ENCODE data around the gene CERS2. TPM values are rescaled to one million over a fixed set of nuclear protein-coding genes. Genes with fewer than 3 reads are reported as not detected.
A peak's percentile ranks its signal among the peaks of the same experiment; 100 is the strongest.

CERS2 gene
- total and polyA plus RNA-seq, 2 of the 8 experiments (the other 6 are each of a cell fraction or from before 2014, with no cell fraction given), result 216 to 237 TPM

DNA sequence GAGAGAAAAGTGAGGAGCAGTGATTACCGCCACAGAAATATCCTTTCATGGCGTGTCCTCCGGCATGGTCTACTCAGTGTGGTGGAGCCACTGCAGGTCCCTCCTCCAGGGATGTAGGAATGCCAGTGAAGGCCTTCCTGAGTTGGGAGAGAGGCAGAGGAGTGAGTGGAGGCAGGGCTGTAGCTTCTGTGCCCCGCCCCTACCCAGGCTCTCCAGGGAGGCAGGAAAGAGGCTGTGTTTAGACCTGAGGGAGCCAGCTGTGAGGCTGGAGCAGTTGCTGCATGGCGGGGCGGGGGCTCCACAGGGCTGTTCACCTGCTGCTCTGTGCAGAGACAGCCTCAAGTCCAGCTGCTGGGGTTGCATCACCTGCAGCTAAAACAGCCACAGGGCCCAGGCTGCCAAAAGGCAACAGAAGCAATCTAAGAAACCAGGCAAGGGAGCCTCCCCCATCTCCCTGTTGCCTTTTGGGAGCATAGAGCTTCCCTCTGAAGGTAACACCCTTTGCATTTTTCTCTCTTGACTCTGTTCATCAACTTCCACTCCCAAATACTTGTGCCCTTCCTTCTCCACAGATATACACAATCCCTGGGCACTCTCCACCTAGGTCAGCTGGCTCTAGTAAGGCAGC is 6.7 kb upstream of the CERS2 start:
- H2AFZ ChIP-seq (ENCODE audit: low read length), result peak overlapping the region; percentile 54
- peak overlapping the region; percentile 38; the same call in 1 of the 2 replicates for H2BK20ac ChIP-seq (ENCODE audit: low read length)
- peak overlapping the region; percentile 90 for H2BK5ac ChIP-seq (ENCODE audit: low read depth, low read length)
- peak overlapping the region in 3 of 4 experiments; percentile 10 to 37 (median 21); a peak in 4 of 8 replicates for H3K4me3 ChIP-seq (ENCODE audit: extremely low read depth in 1 of 4, insufficient read depth in 2 of 4, low read depth in 3 of 4, low read length in 4 of 4)
- FAIRE-seq (peak; percentile 66), DNase-seq (ENCODE audit: low read depth in 1 of 2, low spot score in 2 of 2) (peak; percentile 60 to 82)
- H4K8ac ChIP-seq (ENCODE audit: extremely low read depth, insufficient read depth, low read length), result no peak overlapping the region
- no peaks in the 10 kb centered on the region for H3K36me3 ChIP-seq (ENCODE audit: control insufficient read depth in 2 of 4, insufficient read depth in 4 of 4, low read length in 3 of 4)
- H2BK15ac ChIP-seq (ENCODE audit: low read length), result peak overlapping the region; percentile 20; the same call in 1 of the 2 replicates
- H3K79me2 ChIP-seq (ENCODE audit: control insufficient read depth in 1 of 2, insufficient read depth in 2 of 2, low read length in 2 of 2), result no peaks in the 10 kb centered on the region
- H3K4ac ChIP-seq (replicated peaks; ENCODE audit: insufficient read length, low read depth, low read length), result no peak overlapping the region
- H3K18ac ChIP-seq (ENCODE audit: extremely low read depth, low read length), result peak overlapping the region; percentile 89
- peak overlapping the region; percentile 70 for H3K27ac ChIP-seq (ENCODE audit: low read depth, low read length)
- no peak overlapping the region for H3K56ac ChIP-seq (replicated peaks; ENCODE audit: insufficient read length, low read depth, low read length)
- H3K9me3 ChIP-seq (ENCODE audit: insufficient read depth in 2 of 2, low read depth in 1 of 2, low read length in 1 of 2), result no peaks in the 10 kb centered on the region
- peak overlapping the region; percentile 63 for H4K5ac ChIP-seq (ENCODE audit: insufficient read length, low read depth, low read length)
- peaks cover 4 to 38% (median 27%) of the 10 kb centered on the region in 4 experiments for H3K4me1 ChIP-seq (replicated peaks in 1 of 4; ENCODE audit: control insufficient read depth in 3 of 4, insufficient read depth in 4 of 4, low read length in 3 of 4)
- 27% methylated on average over 6 of the region's 6 CpGs; no CpG with 5 or more reads in 1 of the 2 experiments for WGBS, 2 experiments (ENCODE audit: extremely low coverage in 1 of 2, insufficient coverage in 1 of 2, insufficient read length in 1 of 2, insufficient replicate concordance in 2 of 2, low coverage in 1 of 2, low lambda C conversion rate in 2 of 2, missing lambda C conversion rate in 1 of 2)
- no peaks in the 10 kb centered on the region; the same call in none of the 2 replicates for H3K23me2 ChIP-seq (ENCODE audit: low read depth, low read length)
- ChIA-PET CTCF (ENCODE audit: partially characterized antibody) (interaction anchor here (0.8 to 14.5 kb wide), 15 partner anchors 9 to 137 kb away, joined by 3 to 183 read pairs (median 5); partner anchors contain the start of gene MINDY1), POLR2A (ENCODE audit: partially characterized antibody) (interaction anchor here (0.6 to 11.3 kb wide), 24 partner anchors 9 to 724 kb away, joined by 3 to 133 read pairs (median 4); partner anchors contain the start of genes C1orf56, CA14, CERS2 and ENSA)
- H3K9ac ChIP-seq (replicated peaks in 1 of 4; ENCODE audit: extremely low read depth in 1 of 4, low read depth in 3 of 4, low read length in 3 of 4), result peak overlapping the region in 2 of 4 experiments; percentile 4 to 24; a peak in 2 of 7 replicates
- H4K91ac ChIP-seq (replicated peaks; ENCODE audit: insufficient read length, low read length), result peak overlapping the region; percentile 83
- H3K79me1 ChIP-seq (ENCODE audit: low read depth, low read length), result no peaks in the 10 kb centered on the region; the same call in 1 of the 2 replicates
- H2BK120ac ChIP-seq (replicated peaks; ENCODE audit: low read depth, low read length), result no peak overlapping the region
- peak overlapping the region; percentile 54 to 59 for H3K4me2 ChIP-seq (ENCODE audit: insufficient read depth in 1 of 2, low read depth in 2 of 2, low read length in 2 of 2)
- no peak overlapping the region for H3K14ac ChIP-seq (ENCODE audit: insufficient read length)
- no peak overlapping the region for H3K23ac ChIP-seq (ENCODE audit: insufficient read length)
- no peaks in the 10 kb centered on the region for H4K20me1 ChIP-seq (replicated peaks in 1 of 2; ENCODE audit: control insufficient read depth in 1 of 2, insufficient read depth in 2 of 2, low read length in 2 of 2)
- no peaks in the 10 kb centered on the region; a peak in 1 of 7 replicates for H3K27me3 ChIP-seq (replicated peaks in 1 of 4; ENCODE audit: control insufficient read depth in 3 of 4, extremely low read depth in 1 of 4, insufficient read depth in 3 of 4, low read length in 3 of 4)
- H2AK5ac ChIP-seq (ENCODE audit: low read depth, low read length), result no peak overlapping the region; the same call in 1 of the 2 replicates
- peak overlapping the region; percentile 95; the same call in 1 of the 2 replicates for H2BK12ac ChIP-seq (ENCODE audit: low read depth, low read length)
- TF ChIP-seq POU5F1 (IDR thresholded peaks at IDR 0.05; ENCODE audit: low read depth, low read length), result no peak
- TF ChIP-seq SIRT6 (IDR thresholded peaks at IDR 0.05; ENCODE audit: low read length), result no peak
- TF ChIP-seq EGR1 (IDR thresholded peaks at IDR 0.05; ENCODE audit: borderline replicate concordance, low read depth, low read length), result no peak
- 0 out of 4 replicates have a peak, but pooled peaks of 1 of the 2 experiments have one; percentile 24 for TF ChIP-seq SIN3A (conservative IDR thresholded peaks at IDR 0.05 in 1 of 2, IDR thresholded peaks at IDR 0.05 in 1 of 2; ENCODE audit: low read depth in 1 of 2, low read length in 2 of 2)
- TF ChIP-seq POLR2AphosphoS5 (IDR thresholded peaks at IDR 0.05; ENCODE audit: low read depth, low read length), result peak; percentile 77; the same call in 1 of the 2 replicates
- no peak for TF ChIP-seq CBX8 (IDR thresholded peaks at IDR 0.05; ENCODE audit: borderline replicate concordance, low read depth, low read length)
- TF ChIP-seq HDAC6 (IDR thresholded peaks at IDR 0.05; ENCODE audit: low read depth, low read length), result no peak
- TF ChIP-seq, protein P1, sequence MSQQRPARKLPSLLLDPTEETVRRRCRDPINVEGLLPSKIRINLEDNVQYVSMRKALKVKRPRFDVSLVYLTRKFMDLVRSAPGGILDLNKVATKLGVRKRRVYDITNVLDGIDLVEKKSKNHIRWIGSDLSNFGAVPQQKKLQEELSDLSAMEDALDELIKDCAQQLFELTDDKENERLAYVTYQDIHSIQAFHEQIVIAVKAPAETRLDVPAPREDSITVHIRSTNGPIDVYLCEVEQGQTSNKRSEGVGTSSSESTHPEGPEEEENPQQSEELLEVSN (IDR thresholded peaks at IDR 0.05), result no peak
- peak; percentile 8 for TF ChIP-seq EZH2 (IDR thresholded peaks at IDR 0.05; ENCODE audit: low read depth, low read length, severe bottlenecking)
- TF ChIP-seq CTBP2 (IDR thresholded peaks at IDR 0.05; ENCODE audit: borderline replicate concordance, insufficient read depth, insufficient read length, low read length), result peak; percentile 14

All from H1 (cell line).